ENCODE data around the gene CNPY3.

Gene CNPY3

GRCh38 chr6:42971746-42972327 lies 42.6 kb downstream of the CNPY3 start:
- H3K36me3 Mint-ChIP-seq (ENCODE audit: low read depth), result peaks cover 13% of the 10 kb centered on the region
- H3K4me1 Mint-ChIP-seq (ENCODE audit: low read depth), result peaks cover 9% of the 10 kb centered on the region
- H3K27me3 Mint-ChIP-seq (ENCODE audit: low read depth), result no peaks in the 10 kb centered on the region
- H3K9me3 Mint-ChIP-seq, result no peaks in the 10 kb centered on the region
- no peak overlapping the region for H3K27ac Mint-ChIP-seq
- no peak overlapping the region for H3K4me3 Mint-ChIP-seq

DNA sequence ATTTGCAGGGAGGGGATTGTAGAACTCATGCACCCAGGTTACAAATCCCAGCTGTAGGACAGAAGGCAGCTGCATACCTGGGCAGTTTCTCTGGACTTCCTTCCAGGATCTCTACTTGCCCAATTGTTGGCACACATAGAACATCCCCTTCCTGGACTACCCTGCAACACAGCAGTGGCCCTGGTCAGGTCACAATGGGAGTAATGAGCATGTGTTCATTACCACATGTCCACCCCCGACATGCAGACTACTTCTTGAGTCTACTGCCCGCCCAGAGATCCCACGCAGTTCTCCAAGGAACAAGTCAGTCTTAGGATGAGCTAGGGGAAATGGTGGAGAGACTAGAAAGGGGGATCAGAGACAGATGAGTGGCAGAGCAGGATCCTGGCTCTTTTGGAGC lies 44.6 kb downstream of the CNPY3 start:
- Mint-ChIP-seq H3K36me3 (ENCODE audit: low read depth) (peaks cover 12% of the 10 kb centered on the region), H3K4me3 (no peak overlapping the region), H3K27me3 (ENCODE audit: low read depth) (no peaks in the 10 kb centered on the region), H3K27ac (peak overlapping the region; percentile 4), H3K9me3 (no peaks in the 10 kb centered on the region), H3K4me1 (ENCODE audit: low read depth) (peaks cover 14% of the 10 kb centered on the region)

DNA sequence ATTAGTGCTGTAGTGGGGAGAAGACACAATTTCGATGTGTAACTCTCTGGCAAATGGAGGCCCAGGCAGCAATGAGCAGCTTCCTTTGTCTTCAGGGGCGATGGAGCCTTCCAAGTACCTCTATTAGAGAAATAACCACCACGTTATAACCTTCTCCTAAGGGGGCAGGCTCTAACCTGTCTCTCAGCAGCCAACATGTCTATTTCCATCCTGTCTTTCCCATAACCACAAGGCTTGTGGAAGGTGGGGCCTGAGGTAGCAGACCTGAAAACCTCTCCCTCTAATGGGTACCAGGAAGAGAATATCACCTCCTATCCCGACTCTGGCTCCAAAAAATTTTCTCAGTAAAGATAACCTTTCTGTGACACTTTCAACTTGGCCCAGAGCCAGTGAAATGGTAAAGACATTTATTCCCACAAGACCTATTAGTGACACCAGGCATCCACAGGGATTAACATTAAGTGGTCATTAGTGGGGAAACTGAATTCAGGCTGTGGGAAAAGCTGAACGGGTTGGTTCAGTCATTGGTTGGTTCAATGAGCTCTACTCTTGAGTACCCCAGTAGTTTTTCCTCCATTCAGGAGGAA lies 45.7 kb downstream of the CNPY3 start:
- Mint-ChIP-seq H3K27me3 (ENCODE audit: low read depth) (no peaks in the 10 kb centered on the region), H3K4me3 (no peak overlapping the region), H3K36me3 (ENCODE audit: low read depth) (peaks cover 9% of the 10 kb centered on the region), H3K4me1 (ENCODE audit: low read depth) (peaks cover 24% of the 10 kb centered on the region), H3K27ac (no peak overlapping the region), H3K9me3 (no peaks in the 10 kb centered on the region)

DNA sequence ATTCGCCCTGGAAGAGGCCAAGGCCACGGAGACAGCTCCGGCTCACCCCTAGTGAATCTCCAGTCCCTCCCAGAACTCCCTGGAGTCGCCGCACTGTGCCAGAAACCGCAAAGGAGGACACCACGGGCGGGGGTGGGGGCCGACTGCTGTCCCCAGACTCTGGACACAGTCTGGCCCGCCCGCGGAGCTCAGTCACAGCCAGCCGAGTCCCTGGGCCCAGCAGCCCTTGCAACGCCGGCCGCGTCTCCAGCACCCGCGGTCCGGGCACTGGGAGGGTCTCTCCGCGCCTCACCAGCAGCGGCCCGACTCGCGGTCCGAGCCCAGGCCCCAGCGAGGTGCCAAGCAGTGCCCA lies 49.2 kb downstream of the CNPY3 start:
- Mint-ChIP-seq H3K4me1 (ENCODE audit: low read depth) (peaks cover 28% of the 10 kb centered on the region), H3K27ac (peak overlapping the region; percentile 81), H3K36me3 (ENCODE audit: low read depth) (peaks cover 9% of the 10 kb centered on the region), H3K4me3 (peak overlapping the region; percentile 88), H3K27me3 (ENCODE audit: low read depth) (no peaks in the 10 kb centered on the region), H3K9me3 (no peaks in the 10 kb centered on the region)

DNA sequence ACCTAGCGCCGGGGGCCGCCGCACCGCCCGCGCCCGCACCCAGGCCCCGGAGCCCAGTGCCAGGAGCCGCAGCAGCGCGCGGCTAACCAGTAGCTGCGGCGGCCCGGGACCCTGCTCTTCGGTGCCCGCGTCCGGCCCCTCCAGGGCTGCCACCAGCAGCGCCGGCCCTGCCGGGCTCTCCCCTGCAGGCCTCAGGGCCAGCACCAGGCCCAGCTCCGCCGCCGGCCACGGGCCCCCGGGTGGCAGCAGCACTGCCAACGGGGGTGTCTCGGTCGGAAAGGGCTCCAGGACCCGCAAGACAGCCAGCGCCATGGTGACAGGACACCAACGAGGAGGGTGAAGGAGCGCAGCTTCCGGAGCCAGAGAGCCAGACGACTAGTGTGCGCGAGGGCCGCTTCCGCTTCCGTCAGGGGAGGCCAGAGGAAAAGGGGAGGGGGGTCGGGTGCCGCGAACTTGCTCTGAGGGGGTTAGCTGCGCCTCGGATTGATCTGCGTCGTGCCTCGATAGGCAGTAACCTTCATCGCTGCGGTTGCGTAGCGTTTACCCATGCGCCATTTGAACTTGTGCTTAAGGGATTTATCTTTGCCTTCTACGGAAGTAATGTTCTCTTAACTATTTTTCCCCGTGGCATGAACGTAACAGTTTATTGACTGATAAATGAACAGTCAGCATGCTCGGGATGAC lies 49.7 kb downstream of the CNPY3 start, which contains the start of gene PEX6:
TSS of gene PEX6 (minus strand) at position 343 of the 684 bp plus-strand sequence. CDS start at position 312, 31 bp downstream.
- H3K9me3 Mint-ChIP-seq, result no peaks in the 10 kb centered on the region
- H3K36me3 Mint-ChIP-seq (ENCODE audit: low read depth), result peaks cover 8% of the 10 kb centered on the region
- peak within 1 kb of the TSS; percentile 96 for H3K27ac Mint-ChIP-seq
- peaks cover 32% of the 10 kb centered on the region for H3K4me1 Mint-ChIP-seq (ENCODE audit: low read depth)
- H3K27me3 Mint-ChIP-seq (ENCODE audit: low read depth), result no peaks in the 10 kb centered on the region
- peak within 1 kb of the TSS; percentile 88 for H3K4me3 Mint-ChIP-seq

- Mint-ChIP-seq H3K36me3 (ENCODE audit: low read depth) (peaks cover 7% of the 10 kb centered on the region), H3K4me1 (ENCODE audit: low read depth) (peaks cover 34% of the 10 kb centered on the region), H3K27ac (peak overlapping the region; percentile 96), H3K27me3 (ENCODE audit: low read depth) (no peaks in the 10 kb centered on the region), H3K4me3 (peak overlapping the region; percentile 87), H3K9me3 (no peaks in the 10 kb centered on the region)
Measured at GRCh38 chr6:42979523-42980177, 50.4 kb downstream of the CNPY3 start.

DNA sequence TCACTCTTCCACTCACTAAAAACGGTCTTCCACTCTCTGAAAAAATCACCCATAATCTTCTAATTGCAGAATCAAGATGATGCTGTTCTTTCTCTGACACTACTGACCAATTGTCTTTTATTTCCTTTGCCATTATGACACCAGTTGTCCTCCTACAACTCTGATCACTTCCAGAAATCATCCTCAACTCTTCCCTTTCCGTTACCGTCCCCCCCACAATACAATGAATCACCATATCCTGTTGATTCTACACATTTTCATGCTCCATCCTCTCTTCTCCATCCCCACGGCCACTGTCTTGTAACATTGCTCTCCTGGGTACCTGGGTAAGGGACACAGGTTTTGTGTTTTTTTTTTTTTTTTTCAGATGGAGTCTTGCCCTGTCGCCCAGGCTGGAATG lies 52.6 kb downstream of the CNPY3 start:
- Mint-ChIP-seq H3K9me3 (no peaks in the 10 kb centered on the region), H3K27me3 (ENCODE audit: low read depth) (no peaks in the 10 kb centered on the region), H3K36me3 (ENCODE audit: low read depth) (peaks cover 9% of the 10 kb centered on the region), H3K4me1 (ENCODE audit: low read depth) (peaks cover 46% of the 10 kb centered on the region), H3K27ac (peak overlapping the region; percentile 2), H3K4me3 (no peak overlapping the region)

DNA sequence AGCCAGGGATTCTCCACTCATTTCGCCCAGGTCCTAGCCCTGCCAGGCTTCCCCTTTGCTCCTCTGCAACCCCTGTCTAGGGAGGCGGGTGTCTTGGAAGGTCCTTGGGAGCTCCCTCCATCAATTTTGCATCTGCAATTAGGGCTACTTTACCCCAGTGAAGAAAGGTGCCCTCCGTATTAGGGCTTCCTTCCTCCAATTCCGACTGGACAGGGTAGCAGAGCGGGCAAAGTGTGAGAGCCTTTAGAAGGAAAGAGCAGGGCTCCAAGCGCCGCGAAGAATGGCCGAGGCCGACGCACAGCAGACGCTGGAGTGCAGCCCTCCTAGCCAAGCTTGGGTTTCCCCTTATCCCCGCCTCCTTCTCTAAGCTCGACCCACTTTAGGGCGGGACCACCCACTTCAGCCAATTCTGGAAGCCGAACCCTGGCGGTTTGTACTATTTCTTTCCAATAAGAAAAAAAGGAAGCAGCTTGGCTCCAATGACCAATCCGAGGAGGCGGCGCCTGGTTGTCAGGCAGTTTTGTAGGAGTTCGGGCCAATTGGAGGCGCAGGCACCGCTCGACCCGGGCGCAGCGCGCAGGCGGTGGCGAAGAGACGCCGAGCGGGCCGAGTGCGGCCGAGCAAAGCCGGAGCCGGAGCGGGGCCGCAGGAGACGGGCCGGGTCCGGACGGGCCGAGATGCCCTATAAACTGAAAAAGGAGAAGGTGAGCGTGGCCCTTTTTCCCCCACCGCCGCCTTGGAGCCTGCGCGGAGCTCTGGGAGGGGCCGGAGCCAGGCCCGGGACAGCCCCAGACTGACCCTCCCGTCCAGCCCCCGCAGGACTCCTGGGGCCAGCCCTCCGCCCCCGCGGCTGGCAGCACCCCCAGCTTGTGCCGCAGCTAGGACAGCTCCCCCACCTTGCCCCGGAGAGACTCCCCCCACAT lies 55.0 kb downstream of the CNPY3 start, which contains the start of gene PPP2R5D:
TSS of gene PPP2R5D (plus strand) at position 570 of the 923 bp plus-strand sequence. CDS start at position 678, 108 bp downstream.
- Mint-ChIP-seq H3K9me3 (no peaks in the 10 kb centered on the region), H3K27me3 (ENCODE audit: low read depth) (no peaks in the 10 kb centered on the region), H3K4me1 (ENCODE audit: low read depth) (peaks cover 48% of the 10 kb centered on the region), H3K36me3 (ENCODE audit: low read depth) (peaks cover 9% of the 10 kb centered on the region), H3K4me3 (peak within 1 kb of the TSS; percentile 95), H3K27ac (peak within 1 kb of the TSS; percentile 87)

DNA sequence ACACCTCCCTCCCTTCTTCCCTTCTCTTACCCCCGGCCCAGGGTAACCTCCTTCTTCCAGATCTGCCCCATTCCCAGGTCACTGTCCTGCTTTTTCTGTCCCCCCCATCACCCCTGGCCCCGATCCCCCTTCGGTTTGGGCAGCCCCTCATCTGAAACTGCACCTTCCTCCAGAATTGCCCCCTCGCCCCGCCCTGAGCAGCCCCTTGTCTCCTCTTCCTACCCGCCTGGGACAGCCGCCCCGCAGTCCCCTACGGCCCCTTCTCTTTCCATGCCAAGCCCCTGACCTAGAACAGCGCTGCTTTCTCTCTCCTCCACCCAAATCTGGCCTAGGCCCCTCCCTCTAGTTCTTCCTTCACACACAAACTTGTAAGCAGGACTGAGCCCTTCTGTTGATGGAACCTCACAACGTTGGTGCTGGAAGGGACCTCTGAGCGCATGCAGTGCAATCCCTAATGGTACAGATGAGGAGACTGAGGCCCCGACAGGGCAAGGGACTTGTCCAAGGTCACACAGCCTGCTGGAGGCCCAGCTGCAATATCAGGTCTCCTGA lies 55.7 kb downstream of the CNPY3 start:
- peaks cover 42% of the 10 kb centered on the region for H3K4me1 Mint-ChIP-seq (ENCODE audit: low read depth)
- H3K4me3 Mint-ChIP-seq, result peak overlapping the region; percentile 95
- H3K27me3 Mint-ChIP-seq (ENCODE audit: low read depth), result no peaks in the 10 kb centered on the region
- peaks cover 13% of the 10 kb centered on the region for H3K36me3 Mint-ChIP-seq (ENCODE audit: low read depth)
- H3K9me3 Mint-ChIP-seq, result no peaks in the 10 kb centered on the region
- H3K27ac Mint-ChIP-seq, result peak overlapping the region; percentile 85

DNA sequence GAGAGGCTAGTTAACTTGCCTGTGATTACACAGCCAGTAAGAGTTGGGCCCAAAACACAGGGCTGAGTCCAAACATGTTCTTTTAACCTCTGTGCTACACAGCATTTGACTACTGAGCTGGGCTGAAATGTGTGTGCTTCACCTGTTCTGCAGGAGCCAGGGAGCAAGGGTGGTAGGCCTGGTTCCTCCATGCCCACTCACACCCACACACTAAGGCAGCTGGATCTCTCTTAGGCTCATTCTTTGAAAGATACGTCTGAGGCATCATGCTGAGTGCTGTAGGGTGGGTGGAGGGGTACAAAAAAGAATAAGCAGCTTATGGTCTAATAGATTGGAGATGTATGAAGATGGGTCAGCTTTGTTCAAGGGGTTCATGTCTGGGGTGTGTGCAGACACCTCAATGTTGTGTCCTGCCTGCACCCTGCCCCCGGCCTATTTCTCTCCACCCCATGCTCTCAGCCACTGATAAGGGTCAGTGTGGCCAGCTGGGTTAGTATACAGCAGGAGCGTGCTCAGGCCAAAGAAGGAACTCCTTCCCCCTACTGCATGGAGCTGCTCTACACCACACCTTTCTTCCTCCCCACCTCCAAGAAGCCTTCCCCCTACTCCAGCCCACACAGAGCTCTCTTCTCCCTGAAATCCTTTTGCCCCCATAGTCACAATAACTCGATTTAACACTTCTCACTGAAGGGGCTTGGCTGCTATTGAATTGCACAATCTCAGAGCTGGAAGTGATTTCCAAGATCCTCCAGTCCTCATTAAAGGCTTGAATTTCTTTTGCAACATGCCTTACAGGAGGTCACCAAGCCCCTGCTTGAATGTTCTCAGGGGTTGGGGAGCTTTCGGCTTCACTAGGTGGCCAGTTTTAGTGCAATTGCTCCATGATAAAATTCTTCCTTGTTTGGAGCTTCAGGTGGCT lies 58.5 kb downstream of the CNPY3 start:
- peaks cover 21% of the 10 kb centered on the region for H3K36me3 Mint-ChIP-seq (ENCODE audit: low read depth)
- H3K27me3 Mint-ChIP-seq (ENCODE audit: low read depth), result no peaks in the 10 kb centered on the region
- H3K4me3 Mint-ChIP-seq, result no peak overlapping the region
- H3K27ac Mint-ChIP-seq, result peak overlapping the region; percentile 46
- H3K4me1 Mint-ChIP-seq (ENCODE audit: low read depth), result peaks cover 38% of the 10 kb centered on the region
- H3K9me3 Mint-ChIP-seq, result no peaks in the 10 kb centered on the region

DNA sequence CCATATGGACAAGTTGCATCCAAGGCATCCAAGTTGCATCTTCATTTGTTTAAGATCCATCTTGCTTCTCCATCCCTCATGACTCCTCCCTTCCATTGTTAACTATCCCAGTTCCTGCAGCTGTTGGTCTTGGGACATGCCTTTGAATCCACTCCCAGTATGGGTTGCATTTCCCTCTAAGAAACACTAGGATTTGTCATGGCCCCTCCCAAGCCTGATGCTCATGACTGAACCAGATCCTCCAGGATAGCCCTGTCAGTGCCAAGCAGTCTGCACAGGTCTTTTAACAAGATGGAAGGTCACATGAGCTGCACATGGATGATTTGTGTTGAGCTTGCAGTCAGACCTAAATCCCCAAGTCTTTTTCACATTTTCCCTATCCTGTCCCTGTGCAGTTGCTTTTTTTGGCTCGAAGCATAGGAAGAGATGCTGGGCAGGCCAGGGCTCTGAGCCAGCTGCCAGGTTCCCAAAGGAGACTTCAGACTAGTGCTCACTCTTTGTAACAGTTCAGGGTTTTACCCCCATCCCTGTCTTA lies 59.3 kb downstream of the CNPY3 start:
- peaks cover 22% of the 10 kb centered on the region for H3K36me3 Mint-ChIP-seq (ENCODE audit: low read depth)
- H3K9me3 Mint-ChIP-seq, result no peaks in the 10 kb centered on the region
- H3K4me1 Mint-ChIP-seq (ENCODE audit: low read depth), result peaks cover 40% of the 10 kb centered on the region
- no peaks in the 10 kb centered on the region for H3K27me3 Mint-ChIP-seq (ENCODE audit: low read depth)
- no peak overlapping the region for H3K27ac Mint-ChIP-seq
- H3K4me3 Mint-ChIP-seq, result no peak overlapping the region
